Right lobe of liver (tissue), 6 donors: ENCODE results near the gene CHST15. TPM values are rescaled to one million over a fixed set of nuclear protein-coding genes. Genes with fewer than 3 reads are reported as not detected.

ENCODE experiments used
- ATAC-seq, 4 donors: fragments of 200-7000 bp; cut with Tn5 transposase; one replicate each; pipeline ENCODE4 v1.9.1; 2020; ENCODE audit warnings: mild to moderate bottlenecking in 4 of 4, moderate library complexity in 4 of 4
- DNase-seq, 3 donors: peaks; one replicate each; pipeline ENCODE4 v3.0.0-alpha.2; 2020
- H3K27ac ChIP-seq, 3 donors: fragments of 200-600 bp; one replicate each; pipeline ENCODE4 v1.8.0; 2022
- H3K27me3 ChIP-seq, 2 donors: fragments of 200-600 bp; one replicate each; pipeline ENCODE4 v1.8.0; 2022
- H3K36me3 ChIP-seq, 4 donors: fragments of 200-600 bp; sonication (generic) in 1 of 4; one replicate each; pipeline versions ENCODE4 v1.5.1 to v1.8.0; 2017 to 2022; ENCODE audit warnings: control low read depth in 1 of 4
- H3K4me1 ChIP-seq, 4 donors: fragments of 200-600 bp; sonication (generic) in 1 of 4; one replicate each; pipeline versions ENCODE4 v1.5.1 to v1.8.0; 2017 to 2022; ENCODE audit warnings: control low read depth in 1 of 4
- H3K4me3 ChIP-seq, 3 donors: fragments of 200-600 bp; one replicate each; pipeline ENCODE4 v1.8.0; 2022
- H3K9me3 ChIP-seq, 4 donors: fragments of 200-600 bp; sonication (generic) in 1 of 4; one replicate each; pipeline versions ENCODE4 v1.5.1 to v1.8.0; 2017 to 2022; ENCODE audit warnings: control low read depth in 1 of 4
- POLR2A ChIP-seq: fragments of 450-650 bp; IDR thresholded peaks from one replicate; pipeline ENCODE4 v1.6.1; 2017; ENCODE audit warnings: antibody characterized with exemption, mild to moderate bottlenecking
- WGBS: methylation state at CpG from one replicate; pipeline ENCODE4 v1.1.6; 2018; ENCODE audit warnings: low coverage, low lambda C conversion rate; ENCODE audit not compliant: insufficient coverage; ENCODE audit errors: missing lambda C conversion rate; 5-methylcytosine and 5-hydroxymethylcytosine counted together
- intact Hi-C, 2 donors: fragments of 100-400 bp; cut with DNase I; formaldehyde crosslinking; loops; one replicate each; pipeline versions ENCODE4 v1.11.2 to v1.14.1; 2022
- total RNA-seq, 6 experiments: library from RNA; depleted of rRNA in 2 of 6; stranded (reverse); fragments of >200 nt in 2 of 6; fragmentation: NEBNext Ultra II Directional in 3 of 6; extraction: Animal tissue kit (Norgen Biotek cat#: 25700) in 3 of 6; gene quantifications; one replicate each; pipeline versions ENCODE4 v1.1.0 to v1.2.4, GENCODE V29; 2016 to 2023
- TF ChIP-seq, protein P1 (sequence below), 4 donors: fragments of 200-600 bp in 3 of 4; fragments of 450-650 bp in 1 of 4; IDR thresholded peaks; one replicate each; pipeline versions ENCODE4 v1.5.1 to v1.8.0; 2016 to 2022; ENCODE audit warnings: antibody characterized with exemption in 4 of 4, mild to moderate bottlenecking in 2 of 4
- donor health status: DM: no; HTN: yes; CAD: no.
- donor health status: DM: no; HTN: no; CAD: no.
- donor health status: DM: no; HTN: no; CAD: no.
- donor health status: DM: no; HTN: yes; CAD: no.
- donor health status: DM: no; HTN: yes; CAD: no.

CHST15 gene
- total RNA-seq, 6 experiments from 2014 or later: 9.2 to 25.8 (median 11.8) TPM

DNA sequence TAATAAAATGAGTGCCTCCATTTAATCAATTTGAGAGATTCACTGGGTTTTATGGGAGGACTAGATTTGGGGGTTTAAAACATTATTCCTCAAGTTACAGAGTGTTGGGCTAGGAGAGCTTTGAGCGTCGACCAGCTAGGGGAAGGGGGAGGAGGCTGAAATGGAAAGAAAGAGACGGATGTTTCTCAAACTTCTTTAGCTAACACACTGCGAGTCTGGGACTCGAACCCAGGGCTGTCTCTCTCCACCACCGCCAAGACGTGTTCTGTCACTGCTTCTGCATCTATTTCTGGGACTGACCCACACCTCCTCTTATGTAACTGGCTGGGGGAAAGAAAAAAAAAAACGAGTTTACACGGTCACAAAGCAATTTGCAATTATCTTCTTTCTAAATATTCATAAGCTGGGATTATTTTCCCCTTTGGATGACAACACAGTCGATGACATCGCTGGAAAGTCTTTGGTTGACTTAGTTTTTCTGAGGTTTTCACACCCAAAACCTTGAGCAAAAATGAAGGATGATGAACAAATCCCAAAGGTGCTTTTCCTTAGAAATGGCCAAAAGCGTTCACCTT is 27.2 kb downstream of the CHST15 start:
- H3K27me3 ChIP-seq: no peaks in the 10 kb centered on the region
- H3K27ac ChIP-seq: peak overlapping the region in 1 of 3 donors; percentile 78

GRCh38 chr10:124065382-124066125 is 27.8 kb downstream of the CHST15 start:
- Histone ChIP-seq H3K4me1 (peaks cover 0 to 26% (median 8%) of the 10 kb centered on the region in 4 donors), H3K27ac (peak overlapping the region; percentile 26 to 78 (median 47)), H3K4me3 (no peak overlapping the region), H3K36me3 (no peaks in the 10 kb centered on the region), H3K27me3 (no peaks in the 10 kb centered on the region), H3K9me3 (no peaks in the 10 kb centered on the region)
- ATAC-seq (no peak), DNase-seq (no peak)
- intact Hi-C loops: no loop called here
- WGBS: 50% methylated on average over 10 of the region's 12 CpGs
- TF ChIP-seq, protein P1, sequence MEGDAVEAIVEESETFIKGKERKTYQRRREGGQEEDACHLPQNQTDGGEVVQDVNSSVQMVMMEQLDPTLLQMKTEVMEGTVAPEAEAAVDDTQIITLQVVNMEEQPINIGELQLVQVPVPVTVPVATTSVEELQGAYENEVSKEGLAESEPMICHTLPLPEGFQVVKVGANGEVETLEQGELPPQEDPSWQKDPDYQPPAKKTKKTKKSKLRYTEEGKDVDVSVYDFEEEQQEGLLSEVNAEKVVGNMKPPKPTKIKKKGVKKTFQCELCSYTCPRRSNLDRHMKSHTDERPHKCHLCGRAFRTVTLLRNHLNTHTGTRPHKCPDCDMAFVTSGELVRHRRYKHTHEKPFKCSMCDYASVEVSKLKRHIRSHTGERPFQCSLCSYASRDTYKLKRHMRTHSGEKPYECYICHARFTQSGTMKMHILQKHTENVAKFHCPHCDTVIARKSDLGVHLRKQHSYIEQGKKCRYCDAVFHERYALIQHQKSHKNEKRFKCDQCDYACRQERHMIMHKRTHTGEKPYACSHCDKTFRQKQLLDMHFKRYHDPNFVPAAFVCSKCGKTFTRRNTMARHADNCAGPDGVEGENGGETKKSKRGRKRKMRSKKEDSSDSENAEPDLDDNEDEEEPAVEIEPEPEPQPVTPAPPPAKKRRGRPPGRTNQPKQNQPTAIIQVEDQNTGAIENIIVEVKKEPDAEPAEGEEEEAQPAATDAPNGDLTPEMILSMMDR (IDR thresholded peaks at IDR 0.05): no peak
- TF ChIP-seq POLR2A: no peak

More for the DNA sequence above, 27.2 kb downstream of the CHST15 start:
- H3K4me3 ChIP-seq: no peak overlapping the region
- ATAC-seq (no peak), DNase-seq (no peak)
- intact Hi-C loops: no loop called here
- H3K4me1 ChIP-seq: peaks cover 0 to 26% (median 8%) of the 10 kb centered on the region in 4 donors
- no peaks in the 10 kb centered on the region for H3K9me3 ChIP-seq
- 32% methylated on average over 12 of the region's 12 CpGs for WGBS
- no peak for TF ChIP-seq POLR2A
- no peaks in the 10 kb centered on the region for H3K36me3 ChIP-seq

GRCh38 chr10:124064676-124065075 is 28.7 kb downstream of the CHST15 start:
- Histone ChIP-seq H3K27me3 (no peaks in the 10 kb centered on the region), H3K36me3 (no peaks in the 10 kb centered on the region), H3K4me1 (peaks cover 0 to 26% (median 8%) of the 10 kb centered on the region in 4 donors), H3K9me3 (no peaks in the 10 kb centered on the region), H3K27ac (peak overlapping the region; percentile 47 to 78 (median 68)), H3K4me3 (no peak overlapping the region)
- DNase-seq (no peak), ATAC-seq (peak in 3 of 4 donors; percentile 4 to 46 (median 20))
- TF ChIP-seq, protein P1 (IDR thresholded peaks at IDR 0.05): no peak
- intact Hi-C loops: no loop called here
- WGBS: 37% methylated on average over 6 of the region's 6 CpGs

GRCh38 chr10:124063750-124064603 is 29.4 kb downstream of the CHST15 start:
- TF ChIP-seq, protein P1 (IDR thresholded peaks at IDR 0.05): no peak
- no peak for TF ChIP-seq POLR2A
- Histone ChIP-seq H3K4me1 (peaks cover 0 to 26% (median 8%) of the 10 kb centered on the region in 4 donors), H3K27me3 (no peaks in the 10 kb centered on the region), H3K36me3 (no peaks in the 10 kb centered on the region), H3K9me3 (no peaks in the 10 kb centered on the region), H3K27ac (peak overlapping the region; percentile 47 to 78 (median 68)), H3K4me3 (peak overlapping the region in 1 of 3 donors; percentile 3)
- WGBS: 31% methylated on average over 15 of the region's 18 CpGs
- intact Hi-C loops: no loop called here
- peak; percentile 72 to 79 (median 72) for ATAC-seq
- no peak for DNase-seq
